GM18505 (cell line): ENCODE results near the gene PGRMC1.
"Not testable (repeated sequence)": the region's sequence is repeated elsewhere in the genome, so short reads cannot be mapped to it uniquely, and the experiment has no call there.

Experiments
- ATAC-seq: cut with Tn5 transposase; IDR thresholded peaks from one replicate; pipeline ENCODE4 v1.9.1; 2021; ENCODE audit not compliant: unreplicated experiment
- POLR2A ChIP-seq: IDR thresholded peaks from 4 replicates; pipeline ENCODE4 v1.6.1; 2011; ENCODE audit warnings: borderline replicate concordance; ENCODE audit not compliant: insufficient read depth, insufficient read length; ENCODE audit errors: extremely low read depth

The PGRMC1 gene

DNA sequence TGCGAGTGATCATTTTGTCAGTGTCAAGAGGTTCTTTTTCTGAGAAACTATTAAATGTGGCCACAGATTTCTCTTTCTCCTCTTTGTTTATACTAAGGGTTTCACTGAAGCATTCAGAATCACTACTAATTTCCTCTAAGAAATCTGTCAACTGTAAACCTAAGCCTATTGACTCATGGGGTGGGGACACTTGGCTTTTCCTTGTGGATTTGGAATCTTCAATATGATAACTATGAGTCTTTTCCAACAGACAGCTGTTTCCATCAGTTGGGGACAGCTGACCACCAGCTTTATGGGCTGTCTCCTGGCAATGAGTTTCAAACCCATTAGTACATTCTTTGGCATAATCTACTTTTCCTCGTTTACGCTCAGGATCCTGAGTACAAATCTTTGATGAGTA, 13.8 kb downstream of the PGRMC1 start:
- no peak for ATAC-seq
- TF ChIP-seq POLR2A = no peak

DNA sequence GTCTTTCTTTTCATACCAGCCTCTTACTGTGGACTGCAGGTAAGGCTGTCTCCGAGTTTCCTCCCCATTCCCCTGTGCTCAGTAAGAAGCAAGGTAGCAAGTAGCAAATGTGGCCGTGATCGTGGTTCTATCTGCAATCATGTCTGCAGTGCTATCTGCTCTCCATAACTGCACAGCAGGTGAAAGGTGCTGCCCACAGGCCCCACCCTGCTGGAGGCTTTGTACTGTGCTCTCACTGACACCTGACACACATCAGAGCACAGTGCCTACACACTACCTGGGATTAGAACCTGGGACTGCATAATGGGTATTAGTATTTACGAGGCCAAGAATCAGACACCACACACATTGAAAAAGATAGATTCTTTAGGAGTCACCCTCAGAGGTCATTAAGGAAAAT, 15.3 kb downstream of the PGRMC1 start:
- ATAC-seq = no peak
- no peak for TF ChIP-seq POLR2A

DNA sequence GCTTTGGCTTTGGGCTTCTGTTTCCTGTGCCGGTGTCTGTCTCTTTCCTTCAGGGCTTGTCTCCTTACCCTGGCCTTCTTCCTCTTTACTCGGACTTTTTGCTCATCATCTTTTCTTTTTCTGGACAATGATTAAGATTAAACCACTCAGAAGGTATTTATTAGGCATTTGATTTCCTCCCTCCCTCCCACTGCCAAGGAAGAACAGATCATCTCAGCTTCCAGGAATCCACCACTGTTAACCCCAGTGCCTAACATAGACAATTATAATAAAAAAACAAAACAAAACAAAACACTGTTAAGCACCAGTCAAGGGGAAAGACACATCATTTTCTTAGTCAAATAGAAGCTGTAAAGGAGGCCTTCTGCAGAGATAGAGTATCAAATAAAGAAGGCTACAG, 16.6 kb downstream of the PGRMC1 start:
- TF ChIP-seq POLR2A = no peak
- ATAC-seq = no peak

DNA sequence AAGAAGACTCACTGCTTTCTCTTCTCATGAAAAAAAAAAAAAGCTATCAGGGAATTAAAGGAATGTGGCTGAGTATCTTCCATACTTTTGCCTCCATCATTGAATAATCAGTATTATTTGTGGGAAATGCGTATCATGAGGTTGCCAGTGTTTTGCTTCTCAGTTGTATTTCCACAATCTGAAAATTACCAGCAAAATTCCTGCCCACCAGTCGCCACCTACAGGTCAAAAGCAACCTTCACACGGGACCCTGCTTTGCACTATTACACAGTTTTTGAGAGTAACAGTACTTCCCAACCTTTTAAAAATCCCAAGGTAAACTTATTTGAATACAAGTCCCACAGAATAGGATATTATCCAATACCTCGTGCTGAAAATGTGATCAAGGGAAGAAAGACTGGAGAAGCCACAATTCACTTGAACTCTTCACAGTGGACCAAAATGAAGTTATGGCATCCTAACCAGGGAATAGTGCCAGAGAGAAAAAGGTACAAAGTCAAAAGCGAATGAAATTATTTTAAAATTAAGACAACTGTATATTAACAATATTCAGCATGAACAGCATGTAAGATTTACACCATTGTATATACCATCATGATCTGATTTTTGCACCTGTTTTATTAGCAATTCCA, 30.4 kb downstream of the PGRMC1 start:
- no peak for ATAC-seq
- no peak for TF ChIP-seq POLR2A

DNA sequence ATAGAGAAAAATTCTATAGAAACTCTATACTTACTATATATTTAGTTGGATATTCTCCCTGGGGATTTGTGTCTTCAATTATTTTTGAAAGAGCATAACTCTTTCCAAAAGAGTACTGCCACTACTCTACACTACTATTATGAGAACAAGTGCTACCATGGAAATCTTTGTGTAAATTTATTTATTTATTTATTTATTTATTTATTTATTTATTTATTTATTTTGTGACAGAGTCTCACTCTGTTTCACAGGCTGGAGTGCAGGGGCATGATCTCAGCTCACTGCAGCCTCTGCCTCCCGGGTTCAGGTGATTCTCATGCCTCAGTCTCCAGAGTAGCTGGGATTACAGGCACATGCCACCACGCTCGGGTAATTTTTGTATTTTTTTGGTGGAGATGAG, 31.0 kb downstream of the PGRMC1 start:
- ATAC-seq = not testable (repeated sequence)

DNA sequence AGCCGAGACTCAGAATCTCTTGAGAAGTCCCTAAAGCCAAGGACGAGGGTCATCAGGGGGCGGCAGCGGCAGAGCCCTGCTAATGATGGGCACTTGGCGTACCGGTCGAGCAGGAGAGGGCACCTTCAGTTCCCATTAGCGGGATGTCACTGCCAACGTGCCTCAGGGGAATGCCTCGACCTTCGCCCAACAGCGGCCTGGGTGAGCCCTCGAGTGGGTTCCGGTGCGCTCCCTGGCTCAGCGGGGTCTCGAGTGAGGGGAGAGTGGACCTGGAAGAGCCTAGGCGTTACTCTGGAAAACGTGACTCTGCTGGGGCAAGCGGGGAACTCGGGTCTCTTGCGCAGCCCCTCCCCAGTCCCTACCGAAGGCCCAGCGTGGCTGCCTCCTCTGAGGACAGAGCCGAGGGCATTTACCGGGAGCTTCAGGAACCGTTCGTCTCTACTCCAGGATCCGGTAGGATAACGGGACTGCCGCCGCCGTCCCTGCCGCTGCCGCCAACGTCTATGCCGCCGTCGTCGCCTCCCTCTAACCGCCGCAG, 36.9 kb downstream of the PGRMC1 start:
- TF ChIP-seq POLR2A = no peak
- ATAC-seq = no peak

DNA sequence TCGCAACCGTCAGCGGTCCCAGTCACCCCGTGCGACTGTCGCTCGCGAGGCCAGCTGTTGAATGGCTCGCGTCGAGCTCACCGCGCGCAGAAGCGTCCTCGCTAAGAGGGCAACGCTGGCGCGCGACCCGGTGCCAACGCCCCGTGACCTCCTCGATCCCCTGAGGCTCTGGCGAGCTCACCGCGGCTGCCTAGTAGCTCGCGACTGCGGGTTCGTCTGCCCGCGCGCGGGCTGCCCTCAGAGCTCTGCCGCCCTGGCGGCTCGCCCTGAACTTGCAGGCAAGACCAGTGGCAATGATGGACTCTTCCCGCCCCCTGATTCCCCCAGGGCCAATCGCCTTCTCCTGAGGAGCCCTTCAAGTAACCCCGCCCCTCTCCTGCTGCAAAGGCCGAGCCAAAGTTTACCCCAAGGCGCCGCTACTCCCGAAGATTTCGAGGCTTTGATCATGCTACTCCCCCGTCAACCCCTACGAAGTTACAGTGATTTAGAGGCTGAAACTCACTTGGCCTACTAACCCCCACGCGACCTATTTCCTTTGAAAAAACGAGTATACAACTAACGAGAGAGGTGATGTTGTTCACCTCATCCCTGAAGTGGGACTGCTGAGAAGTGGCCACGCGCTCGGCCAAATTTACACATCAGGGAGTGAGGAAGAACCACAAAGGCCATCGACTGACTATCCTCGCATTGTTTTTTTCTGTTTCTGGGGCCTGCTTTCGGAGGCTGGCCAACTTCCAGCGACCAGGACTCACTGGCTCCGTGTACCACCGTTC, 37.5 kb downstream of the PGRMC1 start:
- no peak for TF ChIP-seq POLR2A
- no peak for ATAC-seq

DNA sequence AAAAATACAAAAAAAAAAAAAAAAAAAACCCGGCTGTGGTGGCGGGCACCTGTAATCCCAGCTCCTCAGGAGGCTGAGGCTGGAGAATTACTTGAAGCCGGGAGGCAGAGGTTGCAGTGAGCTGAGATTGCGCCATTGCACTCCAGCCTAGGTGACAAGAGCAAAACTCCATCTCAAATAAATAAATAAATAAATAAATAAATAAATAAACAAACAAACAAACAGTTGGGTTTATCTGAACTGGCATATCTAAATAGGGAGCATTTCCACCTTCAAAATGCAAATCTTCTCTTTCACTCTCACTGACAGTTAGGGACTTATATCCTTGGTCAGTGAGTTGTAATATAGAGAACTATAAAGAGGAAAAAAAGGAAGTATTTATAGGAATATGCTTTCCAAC, 46.3 kb downstream of the PGRMC1 start:
- ATAC-seq = not testable (repeated sequence)

DNA sequence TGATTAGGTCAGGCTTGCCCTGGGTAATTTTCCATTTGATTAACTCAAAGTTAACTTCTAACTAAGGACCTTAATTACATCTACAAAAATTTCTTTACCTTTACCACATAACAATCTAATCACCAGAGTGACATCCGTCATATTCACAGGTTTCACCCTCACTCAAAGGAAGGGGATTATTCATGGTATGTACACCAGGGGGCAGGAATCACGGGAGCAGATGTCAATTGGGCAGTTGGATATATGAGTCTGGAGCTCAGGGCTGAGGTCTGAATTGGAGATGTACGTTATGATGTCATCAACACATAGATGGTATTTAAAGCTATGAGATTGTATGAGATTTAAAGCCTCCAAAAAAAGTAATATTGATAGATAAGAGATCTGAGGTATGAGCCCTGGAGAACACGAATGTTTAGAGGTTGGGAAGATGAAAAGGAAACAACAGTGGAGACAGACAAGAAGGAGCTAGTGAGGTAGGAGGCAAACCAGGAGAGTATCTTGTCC, 52.9 kb downstream of the PGRMC1 start:
- TF ChIP-seq POLR2A = no peak
- no peak for ATAC-seq

DNA sequence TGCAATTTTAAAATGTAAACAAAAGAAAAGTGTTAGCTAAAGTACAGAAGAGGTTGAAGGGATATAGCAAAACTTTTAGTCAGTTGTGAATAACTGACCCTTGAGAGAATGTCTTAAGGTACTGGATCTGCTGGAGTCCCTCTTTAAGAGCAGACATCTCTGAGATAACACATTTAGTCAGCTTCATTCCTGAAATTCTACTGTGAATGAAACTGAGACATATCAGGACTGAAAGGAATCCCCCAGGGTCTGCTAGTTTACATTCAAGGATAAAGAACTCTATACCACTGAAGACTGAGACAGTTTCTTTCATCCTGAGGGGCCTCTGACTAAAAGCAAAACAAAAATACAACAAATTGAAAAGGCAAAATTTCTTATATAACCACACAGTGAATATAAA, 54.4 kb downstream of the PGRMC1 start:
- no peak for ATAC-seq
- TF ChIP-seq POLR2A = no peak

DNA sequence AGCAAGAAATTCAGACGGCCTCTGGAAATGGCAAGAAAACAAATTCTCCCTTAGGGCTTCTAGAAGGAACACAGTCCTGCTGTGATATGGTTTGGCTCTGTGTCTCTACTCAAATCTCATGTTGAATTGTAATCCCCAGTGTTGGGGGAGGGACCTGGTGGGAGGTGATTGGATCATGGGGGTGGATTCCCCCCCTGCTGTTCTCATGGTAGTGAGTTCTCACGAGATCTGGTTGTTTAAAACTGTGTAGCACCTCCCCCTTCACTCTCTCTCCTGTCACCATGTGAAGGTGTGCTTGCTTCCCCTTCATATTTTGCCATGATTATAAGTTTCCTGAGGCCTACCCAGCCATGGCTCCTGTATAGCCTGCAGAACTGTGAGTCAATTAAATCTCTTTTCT, 55.2 kb downstream of the PGRMC1 start:
- not testable (repeated sequence) for ATAC-seq

DNA sequence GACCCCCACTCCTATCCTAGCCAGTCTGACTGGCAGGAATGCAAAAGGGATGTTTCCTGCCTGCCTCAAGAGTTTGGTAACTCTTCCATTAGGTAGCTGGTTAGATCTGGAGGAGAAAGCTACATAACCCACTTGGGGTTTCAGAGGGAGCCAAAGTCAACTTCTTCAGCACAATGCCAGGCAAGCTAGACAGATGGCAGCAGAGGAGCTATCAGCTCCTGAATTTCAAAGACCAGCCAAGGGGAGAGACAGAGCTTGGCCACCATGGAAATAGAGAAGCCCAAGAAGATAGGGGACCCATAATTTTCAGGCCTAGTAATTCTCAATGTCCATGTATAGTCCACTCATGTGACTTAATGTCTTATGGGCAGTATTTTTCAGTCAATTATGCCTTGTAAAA, 56.4 kb downstream of the PGRMC1 start:
- no peak for TF ChIP-seq POLR2A
- ATAC-seq = no peak
